B cell (primary cell): Measurements from ENCODE around the gene NPPB.

Experiments used
- EZH2 ChIP-seq: IDR thresholded peaks from 2 replicates; pipeline ENCODE4 v1.6.1; 2012; ENCODE audit warnings: borderline replicate concordance, low read depth, mild to moderate bottlenecking, moderate library complexity, low read length; ENCODE audit not compliant: insufficient read depth, poor library complexity, severe bottlenecking
- TF ChIP-seq, protein P1 (sequence below): fragments of 200-600 bp; IDR thresholded peaks from one replicate; pipeline ENCODE4 v1.8.0; 2022; ENCODE audit warnings: antibody characterized with exemption, mild to moderate bottlenecking

- TF ChIP-seq EZH2, result no peak
- TF ChIP-seq, protein P1, sequence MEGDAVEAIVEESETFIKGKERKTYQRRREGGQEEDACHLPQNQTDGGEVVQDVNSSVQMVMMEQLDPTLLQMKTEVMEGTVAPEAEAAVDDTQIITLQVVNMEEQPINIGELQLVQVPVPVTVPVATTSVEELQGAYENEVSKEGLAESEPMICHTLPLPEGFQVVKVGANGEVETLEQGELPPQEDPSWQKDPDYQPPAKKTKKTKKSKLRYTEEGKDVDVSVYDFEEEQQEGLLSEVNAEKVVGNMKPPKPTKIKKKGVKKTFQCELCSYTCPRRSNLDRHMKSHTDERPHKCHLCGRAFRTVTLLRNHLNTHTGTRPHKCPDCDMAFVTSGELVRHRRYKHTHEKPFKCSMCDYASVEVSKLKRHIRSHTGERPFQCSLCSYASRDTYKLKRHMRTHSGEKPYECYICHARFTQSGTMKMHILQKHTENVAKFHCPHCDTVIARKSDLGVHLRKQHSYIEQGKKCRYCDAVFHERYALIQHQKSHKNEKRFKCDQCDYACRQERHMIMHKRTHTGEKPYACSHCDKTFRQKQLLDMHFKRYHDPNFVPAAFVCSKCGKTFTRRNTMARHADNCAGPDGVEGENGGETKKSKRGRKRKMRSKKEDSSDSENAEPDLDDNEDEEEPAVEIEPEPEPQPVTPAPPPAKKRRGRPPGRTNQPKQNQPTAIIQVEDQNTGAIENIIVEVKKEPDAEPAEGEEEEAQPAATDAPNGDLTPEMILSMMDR, result no peak
These were observed 36.7 kb downstream of the NPPB start for GRCh38 chr1:11822091-11822490.
